ENCODE measurements around the gene BRINP3. TPM values are rescaled to one million over a fixed set of nuclear protein-coding genes. Genes with fewer than 3 reads are reported as not detected.

Gene BRINP3
- total and polyA plus RNA-seq, 2 donors (not counting 3 experiments of a cell fraction or from before 2014, with no cell fraction given): not detected

GRCh38 chr1:190175320-190175719 lies 302.3 kb downstream of the BRINP3 start:
- intact Hi-C loops (cut with micrococcal nuclease) (no loop called here), dilution Hi-C loops (cut with MboI; ENCODE audit: extremely low pct_ligation_motif_present, low sequenced_read_pairs) (no loop called here)
- TF ChIP-seq FOS (IDR thresholded peaks at IDR 0.05; ENCODE audit: borderline replicate concordance, insufficient read depth, low read length): no peak
- no peak for TF ChIP-seq MYC (IDR thresholded peaks at IDR 0.05; ENCODE audit: low read depth, low read length)
- no peak for TF ChIP-seq EZH2 (IDR thresholded peaks at IDR 0.05; ENCODE audit: borderline replicate concordance, low read depth, low read length, severe bottlenecking)
- no peak for TF ChIP-seq MAX (IDR thresholded peaks at IDR 0.05; ENCODE audit: insufficient read depth, insufficient read length)
- TF ChIP-seq POLR2AphosphoS5 (IDR thresholded peaks at IDR 0.05; ENCODE audit: insufficient read depth, low read depth, low read length): no peak
- no peak for TF ChIP-seq CTCF (IDR thresholded peaks at IDR 0.05; ENCODE audit: extremely low read depth in 1 of 2, insufficient read depth in 1 of 2, low read depth in 1 of 2, low read length in 2 of 2)
- no peak for TF ChIP-seq POLR2A (IDR thresholded peaks at IDR 0.05; ENCODE audit: low read depth, low read length)
- TF ChIP-seq GATA2 (IDR thresholded peaks at IDR 0.05; ENCODE audit: insufficient read depth, insufficient read length, low read depth, low read length): no peak
- no peak for TF ChIP-seq JUN (IDR thresholded peaks at IDR 0.05; ENCODE audit: borderline replicate concordance, insufficient read depth, insufficient read length, low read depth)
- Histone ChIP-seq H3K9me1 (replicated peaks; ENCODE audit: control insufficient read depth, extremely low read depth, insufficient read depth, low read length) (no peaks in the 10 kb centered on the region), H3K9ac (replicated peaks; ENCODE audit: extremely low read depth, insufficient read depth, low read length) (no peak overlapping the region), H3K27me3 (ENCODE audit: control insufficient read depth in 2 of 2, insufficient read depth in 2 of 2, low read length in 2 of 2) (no peaks in the 10 kb centered on the region), H3K36me3 (ENCODE audit: control insufficient read depth in 2 of 2, extremely low read depth in 1 of 2, insufficient read depth in 2 of 2, low read length in 2 of 2) (no peaks in the 10 kb centered on the region), H3K4me3 (replicated peaks in 1 of 3; ENCODE audit: insufficient read depth in 1 of 3, low read depth in 1 of 3, low read length in 3 of 3) (no peak overlapping the region), H3K4me1 (ENCODE audit: control insufficient read depth, extremely low read depth, insufficient read depth, low read length) (no peaks in the 10 kb centered on the region), H3K27ac (ENCODE audit: insufficient read depth, low read depth, low read length) (no peak overlapping the region), H4K20me1 (replicated peaks; ENCODE audit: control insufficient read depth, extremely low read depth, insufficient read depth, low read length) (no peaks in the 10 kb centered on the region), H3K79me2 (ENCODE audit: control insufficient read depth, insufficient read depth, low read length) (no peaks in the 10 kb centered on the region), H3K9me3 (replicated peaks; ENCODE audit: control insufficient read depth, insufficient read depth, low read length) (no peaks in the 10 kb centered on the region), H2AFZ (ENCODE audit: low read depth, low read length) (no peak overlapping the region), H3K4me2 (ENCODE audit: insufficient read depth, low read length) (no peak overlapping the region)
- ChIA-PET POLR2A (no interaction called here), CTCF (no interaction called here)
- FAIRE-seq (no peak), DNase-seq (ENCODE audit: low read depth, low spot score) (no peak)
- no TSS peak for BruUV-seq (replicated peaks)

Measured in endothelial cell of umbilical vein (primary cell).